GM12878 (cell line): ENCODE data around the gene CFAP97. TPM values are rescaled to one million over a fixed set of nuclear protein-coding genes. Genes with fewer than 3 reads are reported as not detected.

Experiments used
- ATAC-seq: fragments of 200-7000 bp; cut with Tn5 transposase; 3 replicates; pipeline ENCODE4 v1.9.1; 2020; ENCODE audit warnings: mild to moderate bottlenecking, moderate library complexity
- BruUV-seq: library from RNA; stranded (reverse); fragments of 400-500 nt; replicated peaks from 2 replicates; lab custom pipeline; 2021; lab: Mats Ljungman, UMichigan
- CTCF ChIA-PET: fragments of 300-600 bp; sonication (Branson Sonifier 250); formaldehyde crosslinking; extraction: SDS; loops from one replicate; lab custom pipeline; 2021; ENCODE audit warnings: inconsistent platforms; lab: Yijun Ruan, JAX
- POLR2A ChIA-PET: fragments of 350-600 bp; formaldehyde crosslinking; extraction: SDS; loops from one replicate; lab custom pipeline; 2021; ENCODE audit warnings: inconsistent platforms; lab: Charles Lee
- RAD21 ChIA-PET: fragments of 300-600 bp; sonication (Branson Sonifier 250); formaldehyde crosslinking; loops from one replicate; lab custom pipeline; 2023; ENCODE audit warnings: antibody characterized with exemption; ENCODE audit not compliant: unreplicated experiment; lab: Charles Lee
- SMC1A ChIA-PET: fragments of 300-600 bp; sonication (Branson Sonifier 250); formaldehyde crosslinking; loops from one replicate; lab custom pipeline; 2023; ENCODE audit not compliant: unreplicated experiment, uncharacterized antibody; lab: Charles Lee
- DNase-seq: peaks from one replicate; pipeline ENCODE4 v3.0.0-alpha.2; 2011; ENCODE audit warnings: low read depth, low spot score
- FAIRE-seq: peaks from 3 replicates; lab custom pipeline; 2011; peaks lifted over from hg19 to GRCh38; lab: Jason Lieb, UNC
- H2AFZ ChIP-seq: 2 replicates; pipeline ENCODE4 v1.6.0; 2011; ENCODE audit warnings: low read depth, low read length, control low read depth; ENCODE audit not compliant: control insufficient read depth
- H3K27ac ChIP-seq: 2 replicates; pipeline ENCODE4 v1.5.1; 2011; ENCODE audit warnings: control low read depth; ENCODE audit not compliant: control insufficient read depth, insufficient read depth
- H3K27me3 ChIP-seq, 2 experiments: replicated peaks in 1 of 2; 2 replicates each; pipeline versions ENCODE4 v1.6.0 to v1.6.1; 2011; ENCODE audit warnings: low read length in 1 of 2; ENCODE audit not compliant: control insufficient read depth in 2 of 2, insufficient read depth in 2 of 2
- H3K36me3 ChIP-seq, 2 experiments: 2 replicates each; pipeline ENCODE4 v1.5.1; 2011; ENCODE audit warnings: low read length in 1 of 2; ENCODE audit not compliant: control insufficient read depth in 2 of 2, insufficient read depth in 2 of 2
- H3K4me1 ChIP-seq: 2 replicates; pipeline ENCODE4 v1.6.1; 2011; ENCODE audit warnings: mild to moderate bottlenecking, low read length, moderate library complexity, mixed read lengths; ENCODE audit not compliant: control insufficient read depth, insufficient read depth
- H3K4me2 ChIP-seq: 2 replicates; pipeline ENCODE4 v1.6.0; 2011; ENCODE audit warnings: control low read depth; ENCODE audit not compliant: control insufficient read depth, insufficient read depth
- H3K4me3 ChIP-seq: fragments of 200-600 bp; sonication (generic); 2 replicates; pipeline ENCODE4 v1.5.1; 2016
- H3K79me2 ChIP-seq: 2 replicates; pipeline ENCODE4 v1.6.0; 2011; ENCODE audit warnings: low read length; ENCODE audit not compliant: control insufficient read depth, insufficient read depth
- H3K9ac ChIP-seq: 2 replicates; pipeline ENCODE4 v1.8.0; 2011; ENCODE audit warnings: low read length, control low read depth, mixed read lengths; ENCODE audit not compliant: control insufficient read depth, insufficient read depth
- H3K9me3 ChIP-seq: replicated peaks from 3 replicates; pipeline ENCODE4 v1.5.1; 2011; ENCODE audit warnings: mild to moderate bottlenecking, low read length; ENCODE audit not compliant: control insufficient read depth, insufficient read depth
- H4K20me1 ChIP-seq: 2 replicates; pipeline ENCODE4 v1.6.0; 2011; ENCODE audit not compliant: control insufficient read depth, insufficient read depth
- CBX3 ChIP-seq: fragments of 200-600 bp; sonication (generic); IDR thresholded peaks from 2 replicates; pipeline ENCODE4 v1.6.1; 2016; ENCODE audit warnings: low read depth, borderline replicate concordance
- CBX5 ChIP-seq: sonication (generic); IDR thresholded peaks from 2 replicates; pipeline ENCODE4 v1.6.1; 2016; ENCODE audit warnings: low read depth, moderate library complexity, mild to moderate bottlenecking, inconsistent platforms
- EP300 ChIP-seq, 2 experiments: fragments of 150-350 bp in 1 of 2; IDR thresholded peaks; 2 replicates each; pipeline ENCODE4 v1.6.1; 2011 to 2012; ENCODE audit warnings: low read depth in 2 of 2, low read length in 2 of 2, borderline replicate concordance in 1 of 2, improper control_type of control experiment in 1 of 2, inconsistent platforms in 1 of 2; ENCODE audit not compliant: control insufficient read depth in 1 of 2
- NRF1 ChIP-seq: conservative IDR thresholded peaks from 2 replicates; pipeline ENCODE4 v1.6.1; 2011; ENCODE audit warnings: mild to moderate bottlenecking, low read depth, low read length, improper control_type of control experiment
- POLR2AphosphoS5 ChIP-seq: IDR thresholded peaks from 2 replicates; pipeline ENCODE4 v1.6.1; 2011; ENCODE audit warnings: mild to moderate bottlenecking, low read length, inconsistent platforms
- SIX5 ChIP-seq: IDR thresholded peaks from 2 replicates; pipeline ENCODE4 v1.6.1; 2011; ENCODE audit warnings: mild to moderate bottlenecking, low read depth, low read length, moderate library complexity; ENCODE audit not compliant: severe bottlenecking
- SUZ12 ChIP-seq: fragments of 200-600 bp; sonication (generic); IDR thresholded peaks from one replicate; pipeline ENCODE4 v1.6.1; 2018; ENCODE audit warnings: antibody characterized with exemption, mild to moderate bottlenecking; ENCODE audit not compliant: unreplicated experiment
- WGBS: methylation state at CpG from one replicate; pipeline ENCODE4 v1.1.6; 2016; ENCODE audit warnings: low lambda C conversion rate; ENCODE audit not compliant: insufficient replicate concordance, insufficient coverage; ENCODE audit errors: missing lambda C conversion rate; 5-methylcytosine and 5-hydroxymethylcytosine counted together
- in situ Hi-C: fragments of 300-500 bp; cut with MboI; formaldehyde crosslinking; loops from 9 replicates; pipeline ENCODE4 v1.14.3; 2018; ENCODE audit warnings: mixed read lengths
- intact Hi-C: fragments of 100-400 bp; cut with micrococcal nuclease; formaldehyde crosslinking; loops from one replicate; pipeline ENCODE4 v1.14.2; 2022; ENCODE audit not compliant: unreplicated experiment
- polyA plus RNA-seq, 11 experiments: library from polyadenylated mRNA; depleted of rRNA in 4 of 11; unstranded in 6 of 11; stranded (reverse) in 5 of 11; fragments of >200 nt; fragmentation: Nextera tagmentation in 4 of 11; fragmentation: Illumina TruSeq in 1 of 11; extraction: Ambion mirVana in 4 of 11; extraction: Trizol in 1 of 11; gene quantifications; 1 replicate in 1 of 11; 2 replicates in 10 of 11; pipeline versions ENCODE4 v1.2.1 to v1.2.3, GENCODE V29; 2011 to 2016; ENCODE audit warnings: inconsistent platforms in 2 of 11, missing spikeins in 2 of 11, low read depth in 1 of 11
- total RNA-seq, 4 experiments: library from RNA; depleted of rRNA in 3 of 4; stranded (reverse); fragments of >200 nt in 3 of 4; fragmentation: Illumina TruSeq in 1 of 4; extraction: Trizol in 1 of 4; gene quantifications; 2 replicates each; pipeline versions ENCODE4 v1.2.1 to v1.2.3, GENCODE V29; 2013 to 2021
- TF ChIP-seq, protein P1 (sequence below): IDR thresholded peaks from 2 replicates; pipeline ENCODE4 v1.6.1; 2012; ENCODE audit warnings: low read depth, low read length, improper control_type of control experiment
- TF ChIP-seq, protein P2 (sequence below): IDR thresholded peaks from 2 replicates; pipeline ENCODE4 v1.6.1; 2011; ENCODE audit warnings: low read depth, mild to moderate bottlenecking, low read length, moderate library complexity, borderline replicate concordance; ENCODE audit errors: extremely low read depth

CFAP97 gene
- total and polyA plus RNA-seq, 10 of the 15 experiments (the other 5 are each of a cell fraction or from before 2014, with no cell fraction given), result 26.4 to 62.7 (median 48.0) TPM

DNA sequence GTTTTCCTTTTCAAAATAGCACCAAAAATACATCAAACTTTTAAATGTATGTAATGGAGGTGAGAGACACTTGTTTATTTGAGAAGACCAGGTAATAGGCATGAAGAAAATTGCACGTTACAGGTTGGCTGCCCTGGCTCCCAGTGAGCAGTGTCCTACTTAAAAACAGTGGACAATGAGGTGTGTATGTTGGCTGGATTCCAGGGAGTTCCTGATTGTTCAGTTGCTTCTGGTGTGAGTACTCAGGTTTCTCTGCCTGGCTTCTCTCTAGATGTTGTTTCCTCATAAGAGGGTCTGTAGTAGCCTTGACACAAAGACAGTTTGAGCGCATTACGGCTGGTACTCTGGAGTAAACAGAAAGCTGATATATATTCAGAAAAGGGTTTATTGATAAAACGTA is 35.0 kb upstream of the CFAP97 start:
- TF ChIP-seq, protein P1, sequence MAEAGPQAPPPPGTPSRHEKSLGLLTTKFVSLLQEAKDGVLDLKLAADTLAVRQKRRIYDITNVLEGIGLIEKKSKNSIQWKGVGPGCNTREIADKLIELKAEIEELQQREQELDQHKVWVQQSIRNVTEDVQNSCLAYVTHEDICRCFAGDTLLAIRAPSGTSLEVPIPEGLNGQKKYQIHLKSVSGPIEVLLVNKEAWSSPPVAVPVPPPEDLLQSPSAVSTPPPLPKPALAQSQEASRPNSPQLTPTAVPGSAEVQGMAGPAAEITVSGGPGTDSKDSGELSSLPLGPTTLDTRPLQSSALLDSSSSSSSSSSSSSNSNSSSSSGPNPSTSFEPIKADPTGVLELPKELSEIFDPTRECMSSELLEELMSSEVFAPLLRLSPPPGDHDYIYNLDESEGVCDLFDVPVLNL, result no peak
- TF ChIP-seq EP300 (IDR thresholded peaks at IDR 0.05; ENCODE audit: borderline replicate concordance in 1 of 2, control insufficient read depth in 1 of 2, low read depth in 2 of 2, low read length in 2 of 2), result no peak
- no peak for TF ChIP-seq NRF1
- no peak for TF ChIP-seq POLR2AphosphoS5
- no peak for TF ChIP-seq SUZ12
- no peak for TF ChIP-seq CBX3
- TF ChIP-seq CBX5, result no peak
- TF ChIP-seq SIX5, result no peak
- TF ChIP-seq, protein P2, sequence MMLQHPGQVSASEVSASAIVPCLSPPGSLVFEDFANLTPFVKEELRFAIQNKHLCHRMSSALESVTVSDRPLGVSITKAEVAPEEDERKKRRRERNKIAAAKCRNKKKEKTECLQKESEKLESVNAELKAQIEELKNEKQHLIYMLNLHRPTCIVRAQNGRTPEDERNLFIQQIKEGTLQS, result no peak
- SMC1A ChIA-PET, result no interaction called here
- RAD21 ChIA-PET, result no interaction called here
- Histone ChIP-seq H3K27ac (no peak overlapping the region), H3K4me3 (no peak overlapping the region), H3K4me2 (no peak overlapping the region), H3K36me3 (peaks cover 5 to 10% of the 10 kb centered on the region in 2 experiments), H3K27me3 (no peaks in the 10 kb centered on the region), H3K9me3 (peaks cover 5% of the 10 kb centered on the region), H3K9ac (no peak overlapping the region), H3K79me2 (peaks cover 71% of the 10 kb centered on the region), H2AFZ (no peak overlapping the region), H4K20me1 (no peaks in the 10 kb centered on the region; the same call in 1 of the 2 replicates), H3K4me1 (peaks cover 5% of the 10 kb centered on the region)
- POLR2A ChIA-PET, result no interaction called here
- ATAC-seq, result no peak
- FAIRE-seq, result no peak
- DNase-seq, result no peak
- intact Hi-C loops (no loop called here), in situ Hi-C loops (no loop called here)
- BruUV-seq, result no TSS peak
- WGBS, result 98% methylated on average over 4 of the region's 4 CpGs
- CTCF ChIA-PET, result no interaction called here
